ENCODE results near the gene MTFMT.
"Not testable (repeated sequence)": the region's sequence is repeated elsewhere in the genome, so short reads cannot be mapped to it uniquely, and the experiment has no call there.

Gene MTFMT

DNA sequence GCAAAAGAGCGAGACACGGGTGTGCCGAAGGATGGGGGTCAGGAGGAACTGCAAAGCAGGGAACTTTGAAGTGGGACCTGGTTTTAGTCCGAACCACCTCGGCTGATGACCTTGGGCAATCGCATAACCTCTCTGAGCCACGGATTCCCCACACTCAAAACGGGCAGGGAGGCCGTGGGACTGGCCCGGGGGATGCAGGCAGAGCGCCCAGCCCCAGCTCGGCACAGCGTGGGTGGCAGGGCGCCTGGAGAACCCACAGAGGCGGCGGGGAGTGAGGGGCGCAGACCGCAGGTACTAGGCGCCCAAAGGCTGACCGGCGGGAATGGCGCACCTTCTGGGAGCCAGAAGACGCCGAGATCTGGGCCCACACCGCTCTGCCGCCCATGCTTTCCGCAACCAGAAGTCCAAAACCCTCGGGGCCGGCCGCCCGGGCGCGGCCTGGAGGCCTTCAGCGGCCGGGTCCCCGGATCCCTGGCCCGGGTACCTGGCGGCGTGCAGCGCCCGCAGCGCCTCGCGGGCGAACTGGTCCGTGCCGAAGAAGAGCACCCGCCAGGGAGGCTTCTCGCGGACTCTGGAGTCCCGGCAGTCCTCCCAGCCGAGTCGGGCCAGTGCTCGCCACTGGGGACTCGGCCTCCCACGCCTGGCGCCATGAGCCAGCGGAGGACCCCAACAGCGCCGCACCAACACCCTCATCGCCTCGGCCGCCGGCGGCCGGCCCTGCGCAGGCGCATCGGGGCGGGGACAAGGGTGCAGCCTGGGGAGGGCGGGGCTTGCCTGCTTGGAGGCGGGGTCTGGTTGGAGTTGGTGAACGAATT is at the start of gene MTFMT:
Gene MTFMT (minus strand): TSS at position 719 of the 815 bp plus-strand sequence. CDS start 26 bp downstream, at position 693.
- DNase-seq (ENCODE audit: low spot score): peak; percentile 99
- TF ChIP-seq, protein P1, sequence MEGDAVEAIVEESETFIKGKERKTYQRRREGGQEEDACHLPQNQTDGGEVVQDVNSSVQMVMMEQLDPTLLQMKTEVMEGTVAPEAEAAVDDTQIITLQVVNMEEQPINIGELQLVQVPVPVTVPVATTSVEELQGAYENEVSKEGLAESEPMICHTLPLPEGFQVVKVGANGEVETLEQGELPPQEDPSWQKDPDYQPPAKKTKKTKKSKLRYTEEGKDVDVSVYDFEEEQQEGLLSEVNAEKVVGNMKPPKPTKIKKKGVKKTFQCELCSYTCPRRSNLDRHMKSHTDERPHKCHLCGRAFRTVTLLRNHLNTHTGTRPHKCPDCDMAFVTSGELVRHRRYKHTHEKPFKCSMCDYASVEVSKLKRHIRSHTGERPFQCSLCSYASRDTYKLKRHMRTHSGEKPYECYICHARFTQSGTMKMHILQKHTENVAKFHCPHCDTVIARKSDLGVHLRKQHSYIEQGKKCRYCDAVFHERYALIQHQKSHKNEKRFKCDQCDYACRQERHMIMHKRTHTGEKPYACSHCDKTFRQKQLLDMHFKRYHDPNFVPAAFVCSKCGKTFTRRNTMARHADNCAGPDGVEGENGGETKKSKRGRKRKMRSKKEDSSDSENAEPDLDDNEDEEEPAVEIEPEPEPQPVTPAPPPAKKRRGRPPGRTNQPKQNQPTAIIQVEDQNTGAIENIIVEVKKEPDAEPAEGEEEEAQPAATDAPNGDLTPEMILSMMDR (IDR thresholded peaks at IDR 0.05; ENCODE audit: extremely low read depth, missing control alignments): no peak

GRCh38 chr15:65077981-65078352 is 48.5 kb upstream of the MTFMT start:
- DNase-seq (ENCODE audit: low spot score): peak; percentile 82

DNA sequence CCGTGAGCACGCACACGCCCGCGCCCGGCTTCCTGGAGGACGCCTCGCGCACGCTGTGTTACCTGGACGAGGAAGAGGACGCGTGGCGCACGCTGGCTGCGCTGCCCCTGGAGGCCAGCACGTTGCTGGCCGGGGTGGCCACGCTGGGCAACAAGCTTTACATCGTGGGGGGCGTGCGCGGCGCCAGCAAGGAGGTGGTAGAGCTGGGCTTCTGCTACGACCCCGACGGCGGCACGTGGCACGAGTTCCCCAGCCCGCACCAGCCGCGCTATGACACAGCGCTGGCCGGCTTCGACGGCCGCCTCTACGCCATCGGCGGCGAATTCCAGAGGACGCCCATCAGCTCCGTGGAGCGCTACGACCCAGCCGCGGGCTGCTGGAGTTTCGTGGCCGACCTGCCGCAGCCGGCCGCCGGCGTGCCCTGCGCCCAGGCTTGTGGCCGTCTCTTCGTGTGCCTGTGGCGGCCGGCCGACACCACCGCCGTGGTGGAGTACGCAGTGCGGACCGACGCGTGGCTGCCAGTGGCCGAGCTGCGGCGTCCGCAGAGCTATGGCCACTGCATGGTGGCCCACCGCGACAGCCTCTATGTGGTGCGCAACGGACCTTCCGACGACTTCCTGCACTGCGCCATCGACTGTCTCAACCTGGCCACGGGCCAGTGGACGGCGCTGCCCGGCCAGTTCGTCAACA is 48.0 kb upstream of the MTFMT start:
- DNase-seq (ENCODE audit: low spot score): no peak
- TF ChIP-seq, protein P1 (IDR thresholded peaks at IDR 0.05; ENCODE audit: extremely low read depth, missing control alignments): no peak

More at GRCh38 chr15:65077981-65078352, 48.5 kb upstream of the MTFMT start:
- TF ChIP-seq, protein P1 (IDR thresholded peaks at IDR 0.05; ENCODE audit: extremely low read depth, missing control alignments): peak; percentile 75

GRCh38 chr15:65076486-65077290 is 47.2 kb upstream of the MTFMT start, which contains the start of gene KBTBD13:
TSS of gene KBTBD13 (plus strand) at chr15:65076746. CDS start at chr15:65076816, 70 bp downstream.
- no peak for DNase-seq (ENCODE audit: low spot score)
- TF ChIP-seq, protein P1 (IDR thresholded peaks at IDR 0.05; ENCODE audit: extremely low read depth, missing control alignments): no peak

- DNase-seq (ENCODE audit: low spot score): not testable (repeated sequence)
These were observed 46.4 kb upstream of the MTFMT start for GRCh38 chr15:65075607-65076395.

- DNase-seq (ENCODE audit: low spot score): not testable (repeated sequence)
These were observed 45.5 kb upstream of the MTFMT start for GRCh38 chr15:65074946-65075345.

GRCh38 chr15:65072617-65073016 is 43.2 kb upstream of the MTFMT start:
- no peak for DNase-seq (ENCODE audit: low spot score)
- TF ChIP-seq, protein P1 (IDR thresholded peaks at IDR 0.05; ENCODE audit: extremely low read depth, missing control alignments): no peak
